NCI-H2227 (cell line): ENCODE data around the gene XPO4.

ENCODE experiments used
- DNase-seq: peaks from one replicate; lab custom pipeline; 2025; ENCODE audit not compliant: unreplicated experiment; lab: John Stamatoyannopoulos, UW

The XPO4 gene

DNA sequence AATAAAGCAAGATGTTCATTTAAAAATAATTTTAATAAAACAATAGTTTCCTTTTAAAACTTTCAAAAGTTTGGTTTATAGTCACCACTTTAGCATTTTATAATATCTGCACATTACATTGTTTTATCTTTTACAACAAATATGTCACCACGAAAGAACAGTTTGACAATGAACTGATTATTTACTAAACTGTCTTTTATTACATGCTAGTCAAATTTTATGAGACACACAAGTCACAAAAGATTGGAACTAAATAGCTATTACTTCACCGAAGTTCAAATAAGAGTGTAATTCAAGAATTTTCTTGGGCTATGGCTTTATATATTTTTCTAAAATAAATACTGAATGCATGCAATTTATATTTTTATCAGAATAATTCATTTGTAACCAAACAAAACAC, 71.3 kb downstream of the XPO4 start:
- no peak for DNase-seq

DNA sequence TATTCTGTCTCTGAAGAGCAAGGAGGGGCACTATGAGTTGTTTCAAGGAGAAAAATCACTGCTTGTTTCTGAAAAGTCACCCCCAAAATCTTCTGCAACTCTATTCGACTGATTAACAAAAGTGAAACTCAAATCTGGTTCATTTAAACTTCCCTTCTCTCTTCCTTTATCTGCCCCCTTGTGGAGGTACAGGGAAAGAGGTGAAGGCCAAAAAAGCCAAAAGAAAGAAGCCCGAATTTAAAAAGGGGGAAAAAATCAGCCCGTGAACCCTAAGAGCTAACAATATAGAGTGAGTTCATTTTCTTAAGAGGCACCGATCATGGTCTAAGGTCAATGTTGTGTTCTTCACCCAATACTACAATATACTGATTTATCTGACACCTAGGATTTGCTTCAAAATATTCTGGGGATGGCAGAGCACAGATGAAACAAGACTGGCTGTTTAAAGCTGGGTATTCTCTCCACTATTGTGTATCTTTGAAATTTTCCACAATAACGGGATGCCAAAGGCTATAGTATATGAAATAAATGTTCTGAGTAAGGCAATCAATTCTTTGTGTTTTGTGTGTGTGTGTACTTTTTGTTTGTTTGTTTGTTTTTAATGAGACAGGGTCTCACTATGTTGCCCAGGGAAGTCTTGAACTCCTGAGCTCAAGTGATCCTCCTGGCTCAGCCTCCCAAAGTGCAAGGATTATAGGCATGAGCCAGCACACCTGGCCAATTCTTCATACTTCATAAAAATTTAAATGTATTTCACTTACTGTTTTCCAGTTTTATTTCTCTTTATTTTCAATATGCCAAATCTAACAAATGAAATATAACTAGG, 73.8 kb downstream of the XPO4 start:
- peak; percentile 27 for DNase-seq

DNA sequence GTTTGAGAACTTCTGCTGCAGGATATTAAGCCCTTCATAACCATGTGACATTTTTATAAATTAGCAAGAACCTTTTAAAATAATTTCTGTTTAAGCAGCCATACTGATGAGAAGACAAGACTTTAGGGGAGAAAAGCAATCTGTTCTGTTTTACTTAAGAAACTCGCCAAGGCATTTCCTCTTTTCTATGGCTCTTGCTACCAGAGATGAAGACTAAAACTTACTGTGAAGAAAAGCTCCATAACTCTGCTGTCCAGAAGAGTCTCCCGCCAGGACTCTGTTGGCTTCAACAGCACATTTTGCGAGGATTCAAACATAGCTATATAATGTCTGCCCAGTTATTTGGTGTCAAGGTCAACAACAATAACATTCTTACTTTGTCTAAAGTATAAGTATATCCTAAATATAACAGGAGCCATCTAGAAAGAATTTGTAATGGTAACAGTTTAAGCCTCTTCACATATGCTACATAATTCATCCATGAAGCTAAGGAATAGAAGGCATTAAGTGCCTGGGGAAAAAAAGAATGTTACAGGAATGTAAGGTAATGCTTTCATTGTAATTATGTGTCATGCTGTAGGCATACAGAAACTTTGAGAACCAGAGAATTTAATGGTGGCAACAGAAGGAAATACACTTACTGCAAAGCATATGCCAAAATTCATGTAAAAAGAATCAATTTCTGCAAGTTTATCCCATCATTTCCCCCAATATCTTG, 75.5 kb downstream of the XPO4 start:
- DNase-seq = no peak

DNA sequence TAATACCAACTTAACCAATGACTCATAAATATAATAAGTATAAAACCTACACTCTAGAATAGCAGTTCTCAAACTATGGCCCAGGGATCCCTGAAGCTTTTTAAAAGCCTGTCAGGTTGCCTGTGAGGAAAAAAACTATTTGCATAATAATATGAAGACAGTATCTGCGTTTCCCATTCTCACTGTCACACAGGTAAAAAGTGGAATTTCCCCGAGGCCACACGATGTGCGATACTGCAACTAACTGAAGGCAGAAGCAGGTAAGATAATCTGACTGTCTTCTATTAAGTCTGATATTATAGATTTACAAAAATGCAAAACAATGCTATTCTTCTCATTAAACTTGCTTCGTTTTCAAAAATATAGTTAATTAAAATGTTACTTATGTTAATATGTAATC, 76.2 kb downstream of the XPO4 start:
- no peak for DNase-seq

DNA sequence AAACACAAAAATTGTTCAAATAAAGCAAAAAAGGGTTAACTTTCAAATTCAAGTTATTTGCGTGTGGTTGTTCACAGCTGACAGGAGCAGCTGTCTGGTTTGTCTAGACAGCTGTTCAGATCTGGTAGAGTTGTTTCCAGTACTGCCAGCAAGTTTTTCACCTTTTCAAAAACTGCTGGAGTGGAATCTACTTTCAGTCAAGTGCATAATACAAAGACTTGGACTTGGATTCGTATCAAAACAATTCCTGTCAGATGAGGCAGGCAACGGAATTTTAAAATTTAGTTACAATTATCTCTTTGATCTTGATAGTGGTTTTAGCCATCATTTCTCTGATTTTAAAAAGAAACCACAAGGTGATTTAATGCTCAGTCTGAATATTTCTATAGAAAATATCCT, 77.1 kb downstream of the XPO4 start:
- DNase-seq = no peak

DNA sequence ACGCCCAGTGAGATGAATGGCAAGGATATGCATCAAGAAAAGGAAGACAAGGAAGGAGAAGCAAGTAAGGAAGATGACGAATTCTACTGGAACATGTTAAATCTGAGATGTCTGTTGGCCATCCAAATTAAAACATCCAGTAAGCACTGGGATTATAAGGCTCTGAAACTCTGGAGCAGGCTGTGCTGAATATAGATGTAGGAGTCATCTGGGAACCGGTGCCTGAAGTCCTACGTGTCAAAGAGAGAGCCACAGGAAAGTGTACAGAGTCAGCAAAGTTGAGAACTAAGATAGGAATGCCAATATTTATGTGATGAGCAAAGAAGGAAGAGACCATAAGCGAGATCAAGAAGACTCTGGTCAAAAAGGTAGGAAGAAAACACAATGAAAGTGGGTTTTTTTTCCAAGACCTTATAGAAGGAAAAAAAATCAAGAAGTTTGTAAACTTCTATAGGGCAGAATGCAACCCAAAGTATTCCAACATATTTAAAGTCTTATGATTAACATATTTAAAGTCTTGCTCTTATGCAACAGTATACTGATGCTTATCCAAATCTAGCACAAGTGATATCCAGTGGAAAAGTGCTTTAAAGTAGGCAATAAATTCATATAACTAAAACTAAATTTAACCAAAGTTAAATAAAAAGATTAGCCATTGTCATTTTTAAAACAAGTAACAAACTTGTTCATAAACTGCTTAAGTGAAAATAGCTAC, 77.6 kb downstream of the XPO4 start:
- DNase-seq = no peak

DNA sequence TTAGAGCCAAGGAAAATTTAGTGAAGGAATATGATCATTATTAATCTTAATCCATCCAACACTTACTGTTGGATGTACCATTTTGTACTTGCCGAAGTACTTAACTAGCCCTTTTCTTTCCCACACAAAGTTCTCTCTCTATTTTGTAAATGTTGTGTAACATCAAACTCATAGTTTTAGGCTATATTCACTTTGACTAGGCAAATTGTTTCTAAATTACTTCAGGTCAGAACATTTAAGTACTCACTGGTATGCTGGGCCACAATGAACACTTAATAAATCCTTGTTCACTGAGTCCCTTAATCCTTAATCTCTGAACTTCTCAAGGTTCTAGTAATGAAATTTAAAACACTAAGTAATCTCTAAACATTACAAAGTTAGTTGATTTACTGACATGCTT, 79.5 kb downstream of the XPO4 start:
- DNase-seq = no peak

DNA sequence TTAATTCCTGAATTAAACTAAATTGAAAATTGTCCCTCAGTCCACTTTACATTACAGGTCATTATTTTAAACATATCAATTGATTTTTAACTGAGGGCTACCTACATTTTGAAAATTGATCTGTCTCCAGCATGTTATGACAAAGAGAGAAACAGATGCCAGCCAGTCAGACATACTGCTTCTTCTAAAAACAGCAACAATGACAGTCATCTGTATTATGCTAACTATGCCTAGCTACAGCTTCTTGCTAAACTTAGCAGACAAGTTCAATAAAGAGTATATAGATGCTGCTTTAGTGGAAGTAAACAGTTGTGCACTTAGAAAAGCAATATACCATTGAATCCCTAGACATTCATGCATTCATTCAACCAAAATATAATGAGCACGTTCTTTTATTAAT, 80.1 kb downstream of the XPO4 start:
- DNase-seq = no peak

DNA sequence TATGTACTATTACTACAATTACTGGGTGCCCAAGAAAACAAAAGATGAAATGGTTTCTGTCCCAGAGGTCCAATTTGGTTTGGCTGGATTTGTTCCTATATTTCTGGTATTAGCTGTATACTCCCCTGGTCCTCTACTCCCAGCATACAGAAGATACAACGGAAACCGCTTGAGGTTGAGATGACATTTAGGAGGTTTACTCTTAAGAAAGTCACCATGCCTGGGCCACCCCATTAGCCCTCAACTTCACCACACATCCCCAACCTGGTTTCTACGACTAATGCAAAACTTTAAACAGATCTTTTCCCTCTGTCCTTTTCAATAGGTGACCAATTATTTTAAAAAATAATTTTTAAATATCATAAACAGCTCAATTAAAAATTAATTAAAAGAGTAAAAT, 82.8 kb downstream of the XPO4 start:
- no peak for DNase-seq

DNA sequence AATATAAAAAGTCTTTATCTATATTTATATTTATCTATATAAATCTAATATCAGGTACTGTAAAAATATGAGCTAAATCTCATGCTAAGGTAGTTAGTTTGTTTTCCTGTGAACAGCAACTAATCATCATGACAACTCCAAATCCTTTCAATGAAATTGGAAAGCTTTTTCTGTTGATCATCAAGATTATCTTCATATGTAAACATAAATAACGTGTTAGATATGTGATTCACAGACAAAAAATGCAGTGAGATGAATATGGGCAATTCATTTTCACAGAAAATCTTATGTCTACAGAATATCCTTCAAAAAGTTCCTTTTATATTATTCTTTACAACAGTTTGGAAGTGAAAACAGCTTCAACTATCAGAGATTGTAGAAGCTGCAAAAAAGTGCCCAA, 87.1 kb downstream of the XPO4 start:
- no peak for DNase-seq

DNA sequence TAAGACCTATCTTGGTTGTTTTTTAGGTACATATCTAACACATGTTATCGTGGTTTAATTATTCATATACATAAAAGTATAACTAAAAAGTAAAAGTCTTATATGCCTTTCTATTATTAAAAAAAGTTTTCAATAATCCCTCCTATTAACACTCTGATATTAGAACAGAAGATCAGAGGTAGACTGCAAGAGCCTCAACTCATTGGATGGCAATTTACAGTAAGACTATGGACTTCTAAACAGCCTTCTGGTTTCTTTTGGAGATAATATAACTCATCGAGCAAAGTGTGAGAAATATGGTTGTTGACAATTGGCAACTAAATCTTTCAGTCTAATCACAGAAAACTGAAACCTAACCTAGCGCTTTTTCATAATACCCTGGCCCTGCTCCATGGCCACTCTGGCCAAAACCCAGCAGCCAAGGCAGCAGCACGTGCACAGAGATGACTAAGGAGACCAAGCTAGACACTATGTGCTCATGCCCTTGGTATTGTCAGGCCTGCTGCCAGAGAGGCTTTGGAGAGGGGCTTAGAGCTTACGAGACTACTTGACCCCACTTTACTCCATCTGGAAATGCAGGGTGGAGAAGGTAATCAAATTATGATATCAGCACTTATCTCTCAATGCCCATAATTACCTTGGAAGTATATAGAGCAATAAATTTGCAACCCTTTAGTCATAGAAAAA, 88.2 kb downstream of the XPO4 start:
- peak; percentile 47 for DNase-seq

DNA sequence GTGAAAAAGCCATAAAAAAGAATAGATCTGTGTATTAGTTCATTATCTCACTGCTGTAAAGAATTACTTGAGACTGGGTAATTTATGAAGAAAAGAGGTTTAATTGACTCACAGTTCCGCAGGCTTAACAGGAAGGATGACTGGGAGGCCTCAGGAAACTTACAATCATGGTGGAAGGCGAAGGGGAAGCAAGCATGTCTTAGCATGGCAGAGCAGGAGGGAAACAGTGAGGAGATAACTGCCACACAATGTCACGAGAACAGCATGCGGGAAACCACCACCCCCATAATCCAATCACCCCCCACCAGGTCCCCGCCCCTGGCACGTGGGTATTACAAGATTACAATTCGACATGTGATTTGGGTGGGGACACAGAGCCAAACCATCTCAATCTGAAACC, 89.7 kb downstream of the XPO4 start:
- no peak for DNase-seq

DNA sequence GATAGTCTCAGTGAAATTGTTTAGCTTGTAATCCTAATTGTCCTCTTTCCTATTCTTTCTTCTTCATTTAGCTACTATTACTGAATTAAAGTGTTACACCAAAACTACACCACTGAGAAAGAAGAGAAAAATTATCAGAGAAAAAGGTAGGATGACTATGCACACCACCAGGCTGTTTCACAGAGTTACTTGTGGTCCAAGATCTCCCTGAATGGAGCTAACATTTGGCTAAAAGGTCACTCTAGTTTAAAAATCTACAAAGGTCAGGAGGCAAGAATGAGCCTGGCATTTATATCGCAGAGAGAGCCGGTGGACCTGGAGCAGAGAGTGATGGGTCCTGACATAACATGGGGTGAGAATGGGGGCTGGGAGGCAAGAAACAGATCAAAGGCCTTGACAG, 91.7 kb downstream of the XPO4 start:
- no peak for DNase-seq

DNA sequence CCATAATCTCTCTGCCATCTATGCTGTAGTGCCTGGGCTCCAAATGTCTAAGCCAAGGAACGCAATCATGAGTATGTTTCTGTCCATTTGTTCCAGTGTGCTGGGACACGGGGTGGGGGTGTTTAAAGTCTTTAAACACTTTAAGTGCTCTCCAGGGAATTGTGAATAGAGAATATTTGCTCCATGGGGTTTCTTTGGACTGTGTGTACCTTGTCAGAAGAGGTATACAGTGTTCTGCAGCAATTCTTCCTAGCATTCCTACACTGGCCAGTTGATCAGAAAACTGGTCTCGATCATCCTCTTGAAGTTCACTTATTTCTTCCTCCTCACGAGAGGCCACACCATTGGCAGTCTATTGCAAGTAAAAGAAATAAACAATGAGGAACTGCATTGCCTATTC, 93.7 kb downstream of the XPO4 start:
- no peak for DNase-seq

DNA sequence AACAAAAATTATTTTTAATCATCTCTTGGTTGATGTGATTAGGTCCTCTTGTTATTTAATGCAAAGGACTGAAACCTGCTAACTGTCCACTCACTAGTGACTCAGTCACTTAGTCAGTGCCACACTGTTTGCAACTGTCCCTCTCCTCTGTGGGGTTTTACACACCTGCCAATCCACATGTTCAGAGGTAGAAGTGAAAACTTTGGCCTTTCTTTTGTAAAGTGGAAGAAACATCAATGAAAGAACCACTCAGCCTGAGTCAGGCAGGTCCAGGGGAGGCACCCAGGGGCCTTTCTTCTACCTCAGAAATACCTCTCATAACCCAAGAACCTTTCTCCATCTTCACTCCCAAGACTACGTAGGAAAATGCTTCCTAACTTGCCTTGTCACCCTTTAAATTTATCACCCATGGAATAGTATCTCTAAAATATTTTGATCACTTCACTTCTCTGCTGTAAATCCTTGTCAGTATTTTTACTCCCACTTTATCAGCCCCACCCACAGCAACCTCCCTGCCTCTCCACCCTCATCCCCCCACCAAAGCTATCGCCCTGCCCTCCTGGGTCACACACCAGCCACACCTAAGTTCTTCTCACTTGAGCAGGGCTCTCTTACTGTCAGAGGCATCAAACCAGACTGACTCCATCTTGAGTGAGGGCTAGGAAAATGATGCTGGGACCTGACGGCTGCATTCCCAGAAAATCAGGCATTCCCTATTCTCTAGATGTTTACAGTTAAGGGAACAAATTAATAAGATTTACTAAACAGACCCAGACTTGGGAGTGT, 99.2 kb downstream of the XPO4 start:
- DNase-seq = no peak

DNA sequence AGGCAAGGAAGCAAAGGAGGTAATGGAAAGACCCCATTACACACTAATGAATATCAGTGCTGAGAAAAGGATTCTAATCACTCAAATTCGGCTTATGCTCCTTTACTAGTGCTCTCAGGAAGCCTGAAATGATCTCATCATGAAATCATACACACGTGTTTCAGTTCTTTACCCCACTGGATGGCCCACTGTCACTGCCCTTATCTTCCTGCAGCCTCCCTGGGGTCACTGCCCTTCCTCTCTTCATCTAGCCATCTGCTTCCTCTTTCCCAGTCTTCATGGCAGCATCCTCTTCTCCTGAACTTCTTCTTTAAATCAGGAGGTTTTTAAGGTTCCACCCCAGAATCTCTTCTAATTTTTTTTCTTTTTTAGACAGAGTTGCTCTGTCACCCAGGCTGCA, 100.8 kb downstream of the XPO4 start:
- DNase-seq = no peak

DNA sequence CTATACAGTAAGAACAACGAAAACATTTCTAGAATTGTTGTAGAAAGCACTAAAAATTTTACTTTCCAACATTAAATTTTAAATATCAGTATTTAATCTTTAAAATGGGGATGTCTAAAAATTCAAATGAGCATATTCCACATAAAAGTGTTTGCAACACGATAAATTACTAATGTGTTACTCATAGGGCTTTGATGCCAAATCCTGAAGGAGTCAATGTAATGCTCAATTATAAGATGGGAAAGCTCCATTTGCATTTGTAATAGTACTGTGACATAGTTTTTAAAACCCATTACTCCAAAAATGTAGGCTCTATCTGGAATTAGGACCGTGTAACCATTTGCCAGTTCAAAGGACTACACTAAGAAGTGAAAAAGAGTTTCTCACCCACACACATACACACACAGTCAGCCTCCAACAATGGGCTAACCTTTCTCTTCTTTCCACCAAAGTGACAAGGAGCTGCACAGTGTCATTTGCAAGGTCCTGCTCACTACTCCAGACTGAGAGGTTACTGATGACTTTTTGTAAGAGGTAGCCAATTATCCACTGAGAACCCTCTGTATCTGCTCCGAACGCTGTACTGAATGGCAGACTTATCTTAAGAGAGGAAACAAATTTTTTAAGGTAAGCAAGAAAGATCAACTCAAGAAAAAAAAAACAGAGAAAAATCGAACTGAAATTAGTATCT, 102.7 kb downstream of the XPO4 start:
- DNase-seq = no peak

DNA sequence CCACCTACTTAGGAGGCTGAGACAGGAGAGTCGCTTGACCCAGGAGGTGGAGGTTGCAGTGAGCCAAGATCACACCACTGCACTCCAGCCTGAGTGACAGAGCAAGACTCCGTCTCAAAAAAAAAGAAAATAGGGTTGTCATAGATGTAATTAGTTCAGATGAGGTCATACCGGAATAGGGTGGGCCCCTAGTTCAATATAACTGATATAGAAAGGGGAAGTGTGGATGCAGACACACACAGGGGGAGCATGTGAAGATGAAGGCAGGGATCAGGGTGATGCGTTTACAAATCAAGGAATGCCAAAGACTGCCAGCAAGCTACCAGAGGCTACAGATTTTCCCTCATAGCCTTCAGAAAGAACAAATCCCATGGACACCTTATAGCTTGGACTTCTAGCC, 104.5 kb downstream of the XPO4 start:
- no peak for DNase-seq

DNA sequence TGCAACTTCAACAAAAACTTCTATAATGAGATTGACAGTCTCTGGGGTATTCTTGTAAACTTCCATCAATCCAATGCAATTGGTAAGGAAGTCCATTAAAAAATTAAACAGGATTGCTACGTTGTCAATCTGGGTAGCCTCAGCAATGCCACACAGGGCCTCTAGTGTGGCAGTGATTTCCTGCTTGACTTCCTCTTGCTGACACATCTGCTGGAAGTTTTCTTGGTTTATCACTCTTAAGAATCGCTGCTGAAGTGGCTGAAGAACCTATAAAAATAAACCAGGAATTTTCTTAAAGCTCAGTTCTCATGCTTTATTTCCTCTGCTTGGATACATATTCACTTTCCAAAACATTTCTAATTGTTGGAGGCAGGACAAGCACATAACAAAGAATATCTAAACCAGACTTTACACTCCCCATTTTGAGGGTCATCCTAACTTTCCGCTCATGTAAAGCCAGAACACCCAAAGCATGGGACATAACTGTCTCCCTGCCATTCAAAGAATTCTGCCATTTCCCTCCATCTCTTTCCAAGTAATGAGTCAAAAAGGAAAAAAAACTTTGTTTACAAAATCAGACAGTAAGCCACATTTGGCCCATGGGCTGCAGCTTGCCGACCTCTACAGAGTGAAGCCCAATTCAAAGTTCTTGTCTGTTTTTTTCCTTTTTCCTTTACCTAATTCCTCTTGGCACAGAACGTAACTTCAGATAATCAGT, 105.6 kb downstream of the XPO4 start:
- no peak for DNase-seq
